Measurements from ENCODE around the gene DENND2C. TPM values are rescaled to one million over a fixed set of nuclear protein-coding genes. Genes with fewer than 3 reads are reported as not detected.

The DENND2C gene
- polyA plus RNA-seq, 2 of the 4 experiments (the other 2 are of a cell fraction): 0.18 to 0.19 TPM

DNA sequence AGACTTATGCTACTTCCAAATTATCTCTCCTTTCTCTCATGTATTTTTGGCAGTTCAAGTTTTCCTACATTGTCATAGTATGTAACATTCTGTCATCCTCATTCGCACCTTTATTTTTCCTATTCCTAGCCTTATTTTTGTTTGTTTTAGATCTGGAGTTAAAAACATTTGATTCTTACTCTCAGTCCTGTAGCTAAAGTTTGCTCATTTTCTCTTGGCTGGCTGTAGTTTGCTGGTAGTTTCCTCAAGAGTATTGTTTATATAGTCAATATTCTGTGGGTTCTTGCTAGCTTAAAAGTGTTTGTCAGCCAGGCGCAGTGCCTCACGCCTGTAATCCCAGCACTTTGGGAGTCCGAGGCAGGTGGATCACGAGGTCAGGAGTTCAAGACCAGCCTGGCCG lies 129.0 kb downstream of the DENND2C start:
- POLR2A ChIA-PET: no interaction called here
- 51% methylated on average over 6 of the region's 6 CpGs for WGBS (ENCODE audit: missing lambda C conversion rate)
- H3K9me3 ChIP-seq: no peaks in the 10 kb centered on the region
- DNase-seq (ENCODE audit: low read depth in 1 of 2, low spot score in 1 of 2) (no peak), ATAC-seq (no peak), FAIRE-seq (no peak)
- H3K4me3 ChIP-seq: no peak overlapping the region
- H3K4me1 ChIP-seq: no peaks in the 10 kb centered on the region
- TF ChIP-seq KDM1A (IDR thresholded peaks at IDR 0.05; ENCODE audit: low read depth) (no peak), ESRRA (IDR thresholded peaks at IDR 0.05; ENCODE audit: borderline replicate concordance, low read length) (no peak), FOXS1 (CRISPR knock-in tag; IDR thresholded peaks at IDR 0.05) (no peak), EHF (CRISPR knock-in tag; IDR thresholded peaks at IDR 0.05) (no peak)
- H3K4me2 ChIP-seq: no peak overlapping the region
- CTCF ChIA-PET: no interaction called here
- no peak overlapping the region for H3K27ac ChIP-seq

DNA sequence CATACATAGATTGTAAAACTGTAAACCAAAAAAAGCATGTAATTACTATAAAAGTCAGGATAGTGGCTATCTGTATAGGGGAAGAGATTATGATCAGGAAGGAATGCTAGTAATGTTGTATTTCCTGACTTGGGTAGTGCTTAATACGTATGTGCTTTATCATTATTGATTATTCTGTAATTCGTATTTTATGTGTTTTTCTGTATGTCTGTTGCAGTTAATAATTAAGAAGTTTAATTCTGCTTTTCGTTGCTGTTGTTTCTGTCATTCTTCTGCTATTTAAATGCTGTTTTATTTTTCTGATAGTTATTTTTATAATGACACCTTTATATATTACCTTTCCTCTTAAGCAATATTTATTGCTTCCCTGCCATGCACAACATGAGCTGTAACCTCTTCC lies 129.6 kb downstream of the DENND2C start:
- no peak for FAIRE-seq

GRCh38 chr1:114536043-114536442 lies 133.8 kb downstream of the DENND2C start:
- Histone ChIP-seq H3K4me3 (no peak overlapping the region), H3K4me2 (no peak overlapping the region), H3K4me1 (no peaks in the 10 kb centered on the region), H3K27ac (no peak overlapping the region), H3K9me3 (no peaks in the 10 kb centered on the region)
- DNase-seq (ENCODE audit: low read depth in 1 of 2, low spot score in 1 of 2) (no peak), FAIRE-seq (no peak), ATAC-seq (no peak)
- CTCF ChIA-PET: interaction anchor here (0.9 kb wide), 1 partner anchor 13 kb away, joined by 3 read pairs; no protein-coding TSS in a partner anchor
- POLR2A ChIA-PET: no interaction called here
- 62% methylated on average over 6 of the region's 7 CpGs for WGBS (ENCODE audit: missing lambda C conversion rate)
- TF ChIP-seq, protein P1, sequence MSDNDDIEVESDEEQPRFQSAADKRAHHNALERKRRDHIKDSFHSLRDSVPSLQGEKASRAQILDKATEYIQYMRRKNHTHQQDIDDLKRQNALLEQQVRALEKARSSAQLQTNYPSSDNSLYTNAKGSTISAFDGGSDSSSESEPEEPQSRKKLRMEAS (IDR thresholded peaks at IDR 0.05): no peak
- no peak for TF ChIP-seq HMGXB4 (CRISPR knock-in tag; IDR thresholded peaks at IDR 0.05; ENCODE audit: borderline replicate concordance)
- no peak for TF ChIP-seq POLR2A (IDR thresholded peaks at IDR 0.05; ENCODE audit: low read length)
- TF ChIP-seq, protein P2, sequence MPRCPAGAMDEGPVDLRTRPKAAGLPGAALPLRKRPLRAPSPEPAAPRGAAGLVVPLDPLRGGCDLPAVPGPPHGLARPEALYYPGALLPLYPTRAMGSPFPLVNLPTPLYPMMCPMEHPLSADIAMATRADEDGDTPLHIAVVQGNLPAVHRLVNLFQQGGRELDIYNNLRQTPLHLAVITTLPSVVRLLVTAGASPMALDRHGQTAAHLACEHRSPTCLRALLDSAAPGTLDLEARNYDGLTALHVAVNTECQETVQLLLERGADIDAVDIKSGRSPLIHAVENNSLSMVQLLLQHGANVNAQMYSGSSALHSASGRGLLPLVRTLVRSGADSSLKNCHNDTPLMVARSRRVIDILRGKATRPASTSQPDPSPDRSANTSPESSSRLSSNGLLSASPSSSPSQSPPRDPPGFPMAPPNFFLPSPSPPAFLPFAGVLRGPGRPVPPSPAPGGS (IDR thresholded peaks at IDR 0.05): no peak
- no peak for TF ChIP-seq POLR2AphosphoS2 (conservative IDR thresholded peaks at IDR 0.05; ENCODE audit: low read length)
- no peak for TF ChIP-seq CBX8 (IDR thresholded peaks at IDR 0.05)
- TF ChIP-seq, protein P3, sequence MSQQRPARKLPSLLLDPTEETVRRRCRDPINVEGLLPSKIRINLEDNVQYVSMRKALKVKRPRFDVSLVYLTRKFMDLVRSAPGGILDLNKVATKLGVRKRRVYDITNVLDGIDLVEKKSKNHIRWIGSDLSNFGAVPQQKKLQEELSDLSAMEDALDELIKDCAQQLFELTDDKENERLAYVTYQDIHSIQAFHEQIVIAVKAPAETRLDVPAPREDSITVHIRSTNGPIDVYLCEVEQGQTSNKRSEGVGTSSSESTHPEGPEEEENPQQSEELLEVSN (IDR thresholded peaks at IDR 0.05; ENCODE audit: borderline replicate concordance, low read depth): no peak

More for the DNA sequence above, 129.6 kb downstream of the DENND2C start:
- Histone ChIP-seq H3K4me2 (no peak overlapping the region), H3K9me3 (no peaks in the 10 kb centered on the region), H3K4me3 (no peak overlapping the region), H3K4me1 (no peaks in the 10 kb centered on the region), H3K27ac (no peak overlapping the region)
- ChIA-PET CTCF (no interaction called here), POLR2A (no interaction called here)
- DNase-seq (ENCODE audit: low read depth in 1 of 2, low spot score in 1 of 2): no peak
- no peak for ATAC-seq
- TF ChIP-seq POLR2A (IDR thresholded peaks at IDR 0.05; ENCODE audit: low read length) (no peak), RARB (CRISPR knock-in tag; IDR thresholded peaks at IDR 0.05) (no peak), KDM5A (IDR thresholded peaks at IDR 0.05) (no peak), HOXB13 (CRISPR knock-in tag; IDR thresholded peaks at IDR 0.05; ENCODE audit: low read depth) (no peak), POLR2AphosphoS2 (conservative IDR thresholded peaks at IDR 0.05; ENCODE audit: low read length) (no peak), HES2 (IDR thresholded peaks at IDR 0.05) (no peak), ZFP36 (IDR thresholded peaks at IDR 0.05; ENCODE audit: borderline replicate concordance, partially characterized antibody) (no peak), FOSL2 (IDR thresholded peaks at IDR 0.05) (no peak), FOSL2 (CRISPR knock-in tag; IDR thresholded peaks at IDR 0.05) (no peak), JUNB (IDR thresholded peaks at IDR 0.05) (no peak), FOXS1 (CRISPR knock-in tag; IDR thresholded peaks at IDR 0.05) (no peak), HEYL (CRISPR knock-in tag; IDR thresholded peaks at IDR 0.05) (no peak), KDM1A (IDR thresholded peaks at IDR 0.05; ENCODE audit: low read depth) (no peak), MAFK (IDR thresholded peaks at IDR 0.05; ENCODE audit: partially characterized antibody) (no peak), EHF (CRISPR knock-in tag; IDR thresholded peaks at IDR 0.05) (no peak), NR3C1 (IDR thresholded peaks at IDR 0.05) (no peak), MYC (IDR thresholded peaks at IDR 0.05; ENCODE audit: borderline replicate concordance, low read length) (no peak)
- TF ChIP-seq, protein P4, sequence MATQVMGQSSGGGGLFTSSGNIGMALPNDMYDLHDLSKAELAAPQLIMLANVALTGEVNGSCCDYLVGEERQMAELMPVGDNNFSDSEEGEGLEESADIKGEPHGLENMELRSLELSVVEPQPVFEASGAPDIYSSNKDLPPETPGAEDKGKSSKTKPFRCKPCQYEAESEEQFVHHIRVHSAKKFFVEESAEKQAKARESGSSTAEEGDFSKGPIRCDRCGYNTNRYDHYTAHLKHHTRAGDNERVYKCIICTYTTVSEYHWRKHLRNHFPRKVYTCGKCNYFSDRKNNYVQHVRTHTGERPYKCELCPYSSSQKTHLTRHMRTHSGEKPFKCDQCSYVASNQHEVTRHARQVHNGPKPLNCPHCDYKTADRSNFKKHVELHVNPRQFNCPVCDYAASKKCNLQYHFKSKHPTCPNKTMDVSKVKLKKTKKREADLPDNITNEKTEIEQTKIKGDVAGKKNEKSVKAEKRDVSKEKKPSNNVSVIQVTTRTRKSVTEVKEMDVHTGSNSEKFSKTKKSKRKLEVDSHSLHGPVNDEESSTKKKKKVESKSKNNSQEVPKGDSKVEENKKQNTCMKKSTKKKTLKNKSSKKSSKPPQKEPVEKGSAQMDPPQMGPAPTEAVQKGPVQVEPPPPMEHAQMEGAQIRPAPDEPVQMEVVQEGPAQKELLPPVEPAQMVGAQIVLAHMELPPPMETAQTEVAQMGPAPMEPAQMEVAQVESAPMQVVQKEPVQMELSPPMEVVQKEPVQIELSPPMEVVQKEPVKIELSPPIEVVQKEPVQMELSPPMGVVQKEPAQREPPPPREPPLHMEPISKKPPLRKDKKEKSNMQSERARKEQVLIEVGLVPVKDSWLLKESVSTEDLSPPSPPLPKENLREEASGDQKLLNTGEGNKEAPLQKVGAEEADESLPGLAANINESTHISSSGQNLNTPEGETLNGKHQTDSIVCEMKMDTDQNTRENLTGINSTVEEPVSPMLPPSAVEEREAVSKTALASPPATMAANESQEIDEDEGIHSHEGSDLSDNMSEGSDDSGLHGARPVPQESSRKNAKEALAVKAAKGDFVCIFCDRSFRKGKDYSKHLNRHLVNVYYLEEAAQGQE (IDR thresholded peaks at IDR 0.05): no peak
- TF ChIP-seq, protein P1 (IDR thresholded peaks at IDR 0.05): no peak
- TF ChIP-seq, protein P3 (IDR thresholded peaks at IDR 0.05; ENCODE audit: borderline replicate concordance, low read depth): no peak
- TF ChIP-seq, protein P5, sequence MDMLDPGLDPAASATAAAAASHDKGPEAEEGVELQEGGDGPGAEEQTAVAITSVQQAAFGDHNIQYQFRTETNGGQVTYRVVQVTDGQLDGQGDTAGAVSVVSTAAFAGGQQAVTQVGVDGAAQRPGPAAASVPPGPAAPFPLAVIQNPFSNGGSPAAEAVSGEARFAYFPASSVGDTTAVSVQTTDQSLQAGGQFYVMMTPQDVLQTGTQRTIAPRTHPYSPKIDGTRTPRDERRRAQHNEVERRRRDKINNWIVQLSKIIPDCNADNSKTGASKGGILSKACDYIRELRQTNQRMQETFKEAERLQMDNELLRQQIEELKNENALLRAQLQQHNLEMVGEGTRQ (IDR thresholded peaks at IDR 0.05): no peak
- 19% methylated on average over 3 of the region's 3 CpGs for WGBS (ENCODE audit: missing lambda C conversion rate)
